Gastroesophageal sphincter (tissue), 4 donors: ENCODE results near the gene PNPLA7. TPM values are rescaled to one million over a fixed set of nuclear protein-coding genes. Genes with fewer than 3 reads are reported as not detected.
A peak's percentile ranks its signal among the peaks of the same experiment; 100 is the strongest.

Experiments used
- ATAC-seq: fragments of 150-250 bp; one replicate; pipeline ENCODE4 v1.9.1; 2016; ENCODE audit warnings: mild to moderate bottlenecking, moderate library complexity
- H3K27ac ChIP-seq, 4 donors: fragments of 200-600 bp; sonication (generic) in 3 of 4; 1 replicate in 3 of 4; 2 replicates in 1 of 4; pipeline ENCODE4 v1.5.1; 2016 to 2019
- H3K27me3 ChIP-seq: fragments of 200-600 bp; sonication (generic); one replicate; pipeline ENCODE4 v1.5.1; 2019
- H3K36me3 ChIP-seq, 2 donors: fragments of 200-600 bp; sonication (generic); one replicate each; pipeline ENCODE4 v1.5.1; 2019; ENCODE audit warnings: control low read depth in 1 of 2
- H3K4me1 ChIP-seq, 3 donors: fragments of 200-600 bp; sonication (generic); 1 replicate in 2 of 3; 2 replicates in 1 of 3; pipeline ENCODE4 v1.5.1; 2016 to 2019; ENCODE audit warnings: control low read depth in 2 of 3
- H3K4me3 ChIP-seq, 2 donors: fragments of 200-600 bp; sonication (generic); one replicate each; pipeline ENCODE4 v1.5.1; 2019; ENCODE audit warnings: mild to moderate bottlenecking in 1 of 2, moderate library complexity in 1 of 2
- H3K9me3 ChIP-seq, 3 donors: fragments of 200-600 bp; sonication (generic); one replicate each; pipeline ENCODE4 v1.5.1; 2017 to 2019; ENCODE audit warnings: control low read depth in 2 of 3
- CTCF ChIP-seq, 4 experiments: fragments of 200-600 bp in 2 of 4; fragments of 450-650 bp in 2 of 4; sonication (generic) in 1 of 4; IDR thresholded peaks; one replicate each; pipeline ENCODE4 v1.5.1; 2017 to 2019; ENCODE audit warnings: antibody characterized with exemption in 4 of 4, mild to moderate bottlenecking in 2 of 4, moderate library complexity in 2 of 4
- EP300 ChIP-seq: sonication (generic); formaldehyde crosslinking; IDR thresholded peaks from one replicate; pipeline ENCODE4 v1.6.1; 2017; ENCODE audit warnings: antibody characterized with exemption, mild to moderate bottlenecking
- POLR2A ChIP-seq, 2 donors: fragments of 450-650 bp; IDR thresholded peaks; one replicate each; pipeline ENCODE4 v1.6.1; 2017; ENCODE audit warnings: antibody characterized with exemption in 2 of 2, mild to moderate bottlenecking in 2 of 2, moderate library complexity in 1 of 2
- POLR2AphosphoS5 ChIP-seq: sonication (generic); formaldehyde crosslinking; IDR thresholded peaks from one replicate; pipeline ENCODE4 v1.6.1; 2017; ENCODE audit warnings: antibody characterized with exemption
- WGBS, 2 donors: methylation state at CpG; one replicate each; pipeline ENCODE4 v1.1.5; 2018; ENCODE audit warnings: low coverage in 1 of 2; 5-methylcytosine and 5-hydroxymethylcytosine counted together
- total RNA-seq, 4 donors: library from RNA; depleted of rRNA; stranded (reverse); fragments of >200 nt; gene quantifications; one replicate each; pipeline ENCODE4 v1.1.0, GENCODE V29; 2016

Gene PNPLA7
- total RNA-seq, 4 donors from 2014 or later, result 2.0 to 11.2 (median 6.6) TPM

DNA sequence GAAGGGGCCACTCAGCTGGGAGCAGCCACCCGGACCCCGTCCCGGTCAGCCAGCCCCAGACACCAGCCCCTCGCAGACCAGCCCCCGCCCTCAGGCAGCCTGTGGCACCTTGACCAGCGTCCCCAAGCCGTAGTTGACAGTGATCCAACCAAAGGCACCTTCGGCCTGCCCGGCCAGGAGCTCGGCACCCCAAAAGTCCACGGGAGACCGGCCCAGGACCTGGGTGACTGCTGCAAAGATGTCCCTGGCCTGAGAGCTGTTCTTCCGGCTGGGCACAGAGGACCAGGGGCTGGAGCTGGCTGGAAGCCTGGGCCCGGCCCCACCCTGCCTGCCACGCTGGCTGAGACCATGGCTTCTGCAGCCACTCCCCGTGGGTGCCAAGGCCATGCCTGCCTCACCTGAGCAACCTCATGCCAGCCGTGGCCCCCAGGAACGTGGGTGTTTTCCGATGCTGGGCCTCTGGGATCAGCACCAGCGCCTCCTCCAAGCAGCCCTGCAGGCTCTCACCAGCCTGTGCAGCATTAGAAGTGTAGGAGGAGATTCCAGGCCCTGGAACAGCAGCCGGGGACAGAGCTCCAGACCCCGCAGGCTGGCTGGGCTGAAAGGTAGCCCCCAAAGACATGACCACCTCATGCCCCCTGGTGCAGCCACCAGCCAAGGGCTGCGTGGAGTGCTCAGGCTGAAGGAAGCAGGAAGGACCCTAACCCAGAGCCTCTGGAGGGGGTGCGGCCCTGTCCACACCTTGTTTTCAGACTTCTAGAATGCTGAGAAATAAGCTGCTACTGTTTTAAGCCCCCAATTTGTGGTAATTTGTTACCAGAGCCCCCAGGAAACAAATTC lies 113.2 kb downstream of the PNPLA7 start:
- TF ChIP-seq POLR2AphosphoS5, result no peak
- peaks cover 60% of the 10 kb centered on the region for H3K27me3 ChIP-seq
- no peaks in the 10 kb centered on the region for H3K9me3 ChIP-seq
- ATAC-seq, result no peak
- peaks cover 0 to 19% (median 7%) of the 10 kb centered on the region in 3 donors for H3K4me1 ChIP-seq
- no CpG with 5 or more reads among the region's 24 CpGs for WGBS, 2 donors
- H3K36me3 ChIP-seq, result no peaks in the 10 kb centered on the region
- no peak overlapping the region for H3K4me3 ChIP-seq
- no peak overlapping the region for H3K27ac ChIP-seq

- 59% methylated on average over 14 of the region's 42 CpGs; no CpG with 5 or more reads in 1 of the 2 donors for WGBS, 2 donors
- peaks cover 57% of the 10 kb centered on the region for H3K27me3 ChIP-seq
- H3K36me3 ChIP-seq, result no peaks in the 10 kb centered on the region
- peak; percentile 25 for TF ChIP-seq POLR2AphosphoS5
- TF ChIP-seq POLR2A (IDR thresholded peaks at IDR 0.05), result no peak
- H3K4me1 ChIP-seq, result peaks cover 0 to 11% (median under 1%) of the 10 kb centered on the region in 3 donors
- ATAC-seq, result peak; percentile 73
- no peaks in the 10 kb centered on the region for H3K9me3 ChIP-seq
- no peak overlapping the region for H3K4me3 ChIP-seq
- no peak overlapping the region for H3K27ac ChIP-seq
Measured at GRCh38 chr9:137435980-137436760, 114.0 kb downstream of the PNPLA7 start.

DNA sequence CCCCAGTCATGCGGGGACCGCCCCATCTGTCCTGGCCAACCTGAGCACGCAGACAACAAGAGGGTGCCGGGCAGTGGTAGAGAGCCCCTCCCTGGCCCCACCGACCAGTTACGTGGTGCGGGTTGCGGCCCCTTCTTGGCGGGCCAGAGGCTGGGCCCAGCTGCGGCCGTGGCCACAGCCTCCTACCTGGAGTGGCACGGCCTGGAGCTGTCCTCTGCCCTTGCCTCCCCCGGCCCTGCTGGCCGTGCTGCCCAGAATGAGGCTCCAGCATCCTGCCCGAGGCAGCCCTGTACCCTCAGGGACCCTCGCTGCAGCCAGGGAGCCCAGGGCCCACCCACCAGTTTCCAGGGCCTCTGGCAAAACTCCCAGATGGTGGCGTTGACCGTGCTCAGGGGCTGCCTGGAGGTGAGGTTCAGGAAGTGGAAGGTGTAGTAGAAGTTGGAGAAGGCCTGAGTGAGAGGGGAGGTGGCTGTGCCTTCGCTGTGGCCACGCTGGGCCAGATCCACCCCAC lies 114.8 kb downstream of the PNPLA7 start:
- no CpG with 5 or more reads among the region's 20 CpGs for WGBS, 2 donors
- Histone ChIP-seq H3K4me1 (peaks cover 0 to 15% (median 0%) of the 10 kb centered on the region in 3 donors), H3K4me3 (no peak overlapping the region), H3K36me3 (no peaks in the 10 kb centered on the region), H3K9me3 (no peaks in the 10 kb centered on the region), H3K27ac (no peak overlapping the region), H3K27me3 (peaks cover 62% of the 10 kb centered on the region)
- TF ChIP-seq CTCF (IDR thresholded peaks at IDR 0.05) (no peak), EP300 (no peak), POLR2A (IDR thresholded peaks at IDR 0.05) (no peak), POLR2AphosphoS5 (no peak)
- ATAC-seq, result no peak

DNA sequence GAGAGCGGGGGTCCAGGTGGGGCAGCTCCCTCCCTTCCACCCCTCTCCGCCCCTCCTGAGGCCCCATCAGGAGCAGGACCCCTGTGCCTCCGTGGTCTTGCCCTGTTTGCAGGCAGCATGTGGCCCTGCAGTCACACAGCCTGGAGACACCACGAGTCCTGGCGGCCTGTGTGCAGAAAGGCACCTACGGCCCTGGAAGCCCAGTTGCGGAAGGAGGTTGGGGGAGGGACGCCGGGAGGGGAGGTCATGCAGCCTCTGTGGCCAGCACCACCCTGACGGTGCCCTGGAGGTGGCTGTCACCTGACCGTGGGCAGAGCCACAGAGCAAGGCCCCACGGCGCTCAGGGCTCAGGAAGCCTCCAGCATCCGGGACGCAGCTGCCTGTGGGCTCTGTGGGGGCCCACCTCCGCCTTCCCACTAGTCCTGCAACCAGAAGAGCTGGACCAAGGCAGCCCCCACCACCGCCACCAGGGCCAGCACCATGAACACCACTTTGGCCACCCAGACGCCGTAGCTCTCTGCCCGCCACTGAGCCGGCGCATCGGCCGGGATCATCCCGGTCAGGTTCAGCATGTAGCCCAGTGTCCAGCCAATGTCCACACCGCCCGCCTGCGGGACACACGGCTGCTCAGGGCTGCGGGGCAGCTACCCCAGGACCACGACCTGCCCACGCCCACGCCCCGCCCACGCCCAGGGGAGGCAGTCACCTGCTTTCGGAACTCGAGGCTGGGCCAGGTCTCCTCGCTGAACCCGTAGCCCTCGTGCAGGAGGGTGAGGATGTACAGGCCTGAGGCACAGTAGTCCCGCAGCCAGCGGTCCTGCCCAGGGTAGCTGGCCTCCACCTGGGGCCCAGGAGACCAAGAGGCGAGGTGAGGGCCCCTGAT lies 115.5 kb downstream of the PNPLA7 start:
- TF ChIP-seq CTCF (IDR thresholded peaks at IDR 0.05), result no peak
- TF ChIP-seq POLR2A (IDR thresholded peaks at IDR 0.05), result no peak
- TF ChIP-seq EP300, result no peak
- no peak for TF ChIP-seq POLR2AphosphoS5
- Histone ChIP-seq H3K9me3 (no peaks in the 10 kb centered on the region), H3K27ac (no peak overlapping the region), H3K4me3 (no peak overlapping the region), H3K27me3 (peaks cover 68% of the 10 kb centered on the region), H3K4me1 (peaks cover 0 to 20% (median 0%) of the 10 kb centered on the region in 3 donors), H3K36me3 (no peaks in the 10 kb centered on the region)
- no CpG with 5 or more reads among the region's 43 CpGs for WGBS, 2 donors
- no peak for ATAC-seq

- H3K9me3 ChIP-seq, result no peaks in the 10 kb centered on the region
- no peak overlapping the region for H3K27ac ChIP-seq
- no peak overlapping the region for H3K4me3 ChIP-seq
- no peak for ATAC-seq
- no peaks in the 10 kb centered on the region for H3K36me3 ChIP-seq
- TF ChIP-seq POLR2AphosphoS5 (no peak), POLR2A (IDR thresholded peaks at IDR 0.05) (no peak), CTCF (IDR thresholded peaks at IDR 0.05) (no peak), EP300 (no peak)
- H3K27me3 ChIP-seq, result peaks cover 67% of the 10 kb centered on the region
- no CpG with 5 or more reads among the region's 26 CpGs for WGBS, 2 donors
- peaks cover 0 to 20% (median 0%) of the 10 kb centered on the region in 3 donors for H3K4me1 ChIP-seq
Measured at GRCh38 chr9:137433916-137434431, 116.2 kb downstream of the PNPLA7 start.
